Fibroblast of villous mesenchyme (primary cell): ENCODE measurements around the gene SKIC2. TPM values are rescaled to one million over a fixed set of nuclear protein-coding genes. Genes with fewer than 3 reads are reported as not detected.
"Not testable (repeated sequence)": the region's sequence is repeated elsewhere in the genome, so short reads cannot be mapped to it uniquely, and the experiment has no call there.

Source experiments
- DNase-seq: peaks from one replicate; pipeline ENCODE4 v3.0.0-alpha.2; 2010; ENCODE audit warnings: low read depth
- H3K4me3 ChIP-seq: 2 replicates; pipeline ENCODE4 v1.5.1; 2011; ENCODE audit warnings: low read depth, mild to moderate bottlenecking, low read length
- total RNA-seq: library from RNA; depleted of rRNA; stranded (reverse); fragments of >200 nt; gene quantifications from 2 replicates; pipeline ENCODE4 v1.2.3, GENCODE V29; 2012

SKIC2 gene
- total RNA-seq, 1 donor: 52.2 TPM

- not testable (repeated sequence) for H3K4me3 ChIP-seq, DNase-seq
Measured at GRCh38 chr6:31996385-31996784, 37.4 kb downstream of the SKIC2 start.

GRCh38 chr6:32002546-32003268, 43.7 kb downstream of the SKIC2 start:
- not testable (repeated sequence) for DNase-seq, H3K4me3 ChIP-seq

- DNase-seq, H3K4me3 ChIP-seq: not testable (repeated sequence)
Measured at GRCh38 chr6:32003301-32003700, 44.3 kb downstream of the SKIC2 start.

DNA sequence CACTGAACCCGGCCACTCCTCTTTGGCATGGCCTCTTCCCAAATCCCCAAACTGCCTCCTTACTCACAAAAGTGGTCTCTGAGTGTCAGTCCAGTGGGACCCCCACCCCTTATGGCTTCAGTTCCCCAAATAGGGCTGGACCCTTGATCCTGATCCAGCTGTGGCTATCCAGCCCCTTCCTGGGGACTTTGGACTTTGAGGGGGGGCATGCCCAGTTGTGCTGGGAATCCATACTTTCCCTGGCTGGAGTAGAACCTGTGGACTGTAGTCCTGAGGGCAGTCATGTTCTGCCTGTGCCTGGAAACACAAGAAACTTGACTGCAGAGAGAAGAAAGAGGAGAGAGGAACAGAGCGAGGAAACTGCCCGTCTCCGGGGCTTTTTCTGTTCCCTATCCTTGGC, 45.4 kb downstream of the SKIC2 start:
- not testable (repeated sequence) for DNase-seq, H3K4me3 ChIP-seq

DNA sequence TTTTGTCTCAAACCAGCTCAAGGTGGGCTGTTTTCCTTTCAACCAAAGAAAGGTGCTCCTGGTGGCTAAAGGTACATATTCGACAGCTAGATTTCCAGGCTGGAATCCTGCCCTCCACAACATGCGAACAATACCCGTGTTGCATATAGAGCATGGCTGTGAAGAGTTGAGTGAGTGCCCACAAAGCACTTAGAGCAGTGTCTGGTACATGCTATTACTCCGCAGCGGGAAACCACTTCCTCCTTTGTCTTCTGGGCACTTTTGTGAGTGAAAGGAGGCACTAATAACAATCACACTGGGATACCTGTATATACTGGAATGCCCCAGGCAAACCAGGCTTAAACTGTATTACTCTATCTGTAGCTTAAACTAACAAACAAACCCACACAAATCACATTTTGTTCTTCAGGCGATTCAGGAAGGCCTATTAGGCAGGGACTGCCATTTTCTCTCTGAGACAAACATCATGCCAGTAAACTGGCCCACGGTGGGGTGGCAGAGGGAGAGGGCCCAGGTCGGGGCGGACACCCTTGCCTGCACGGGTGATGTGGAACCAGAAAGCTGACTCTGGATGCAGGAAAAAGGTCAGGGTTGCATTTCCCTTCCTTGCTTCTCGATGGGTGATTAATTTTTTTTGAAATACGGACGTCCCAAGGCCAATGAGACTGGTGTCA, 46.0 kb downstream of the SKIC2 start:
- not testable (repeated sequence) for H3K4me3 ChIP-seq, DNase-seq

GRCh38 chr6:32005538-32005880, 46.5 kb downstream of the SKIC2 start:
- H3K4me3 ChIP-seq, DNase-seq: not testable (repeated sequence)

GRCh38 chr6:32005991-32006529, 47.1 kb downstream of the SKIC2 start:
- not testable (repeated sequence) for H3K4me3 ChIP-seq, DNase-seq

DNA sequence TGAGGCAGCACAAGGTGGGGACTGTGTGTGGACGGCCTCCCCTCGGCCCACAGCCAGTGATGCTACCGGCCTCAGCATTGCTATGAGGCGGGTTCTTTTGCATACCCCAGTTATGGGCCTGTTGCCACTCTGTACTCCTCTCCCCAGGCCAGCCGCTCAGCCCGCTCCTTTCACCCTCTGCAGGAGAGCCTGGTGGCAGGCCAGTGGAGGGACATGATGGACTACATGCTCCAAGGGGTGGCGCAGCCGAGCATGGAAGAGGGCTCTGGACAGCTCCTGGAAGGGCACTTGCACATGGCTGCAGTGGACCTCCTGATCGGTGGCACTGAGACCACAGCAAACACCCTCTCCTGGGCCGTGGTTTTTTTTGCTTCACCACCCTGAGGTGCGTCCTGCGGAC, 48.1 kb downstream of the SKIC2 start:
- DNase-seq, H3K4me3 ChIP-seq: not testable (repeated sequence)

DNA sequence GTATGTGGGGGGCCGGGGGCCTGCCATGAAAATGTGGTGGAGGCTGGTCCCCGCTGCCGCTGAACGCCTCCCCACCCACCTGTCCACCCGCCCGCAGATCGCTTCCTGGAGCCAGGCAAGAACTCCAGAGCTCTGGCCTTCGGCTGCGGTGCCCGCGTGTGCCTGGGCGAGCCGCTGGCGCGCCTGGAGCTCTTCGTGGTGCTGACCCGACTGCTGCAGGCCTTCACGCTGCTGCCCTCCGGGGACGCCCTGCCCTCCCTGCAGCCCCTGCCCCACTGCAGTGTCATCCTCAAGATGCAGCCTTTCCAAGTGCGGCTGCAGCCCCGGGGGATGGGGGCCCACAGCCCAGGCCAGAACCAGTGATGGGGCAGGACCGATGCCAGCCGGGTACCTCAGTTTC, 49.1 kb downstream of the SKIC2 start:
- DNase-seq, H3K4me3 ChIP-seq: not testable (repeated sequence)

- peak; percentile 5 for DNase-seq
- not testable (repeated sequence) for H3K4me3 ChIP-seq
Measured at GRCh38 chr6:32008616-32009015, 49.6 kb downstream of the SKIC2 start.

DNA sequence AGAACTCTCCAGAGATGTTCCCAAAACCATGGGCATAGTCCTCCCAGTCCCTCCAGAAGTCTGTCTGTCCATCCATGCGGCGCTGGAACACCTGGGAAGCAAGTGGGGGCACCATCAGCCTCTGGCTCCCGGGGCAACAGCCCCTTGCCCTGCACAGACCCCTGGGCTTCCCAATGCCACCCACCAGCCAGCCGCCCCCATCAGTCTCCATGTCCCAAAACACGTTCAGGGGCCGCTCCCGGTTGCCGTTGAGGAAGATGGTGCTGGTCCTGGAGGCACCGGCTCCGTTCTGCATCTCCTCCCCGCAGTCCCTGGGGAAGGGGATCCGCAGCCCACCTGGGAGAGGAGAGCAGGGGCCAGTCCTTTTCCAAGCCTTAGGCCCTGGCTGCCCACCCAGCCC, 50.6 kb downstream of the SKIC2 start:
- H3K4me3 ChIP-seq, DNase-seq: not testable (repeated sequence)

GRCh38 chr6:32010856-32011530, 52.0 kb downstream of the SKIC2 start:
- DNase-seq, H3K4me3 ChIP-seq: not testable (repeated sequence)

GRCh38 chr6:32012941-32013617, 54.1 kb downstream of the SKIC2 start:
- H3K4me3 ChIP-seq, DNase-seq: not testable (repeated sequence)

DNA sequence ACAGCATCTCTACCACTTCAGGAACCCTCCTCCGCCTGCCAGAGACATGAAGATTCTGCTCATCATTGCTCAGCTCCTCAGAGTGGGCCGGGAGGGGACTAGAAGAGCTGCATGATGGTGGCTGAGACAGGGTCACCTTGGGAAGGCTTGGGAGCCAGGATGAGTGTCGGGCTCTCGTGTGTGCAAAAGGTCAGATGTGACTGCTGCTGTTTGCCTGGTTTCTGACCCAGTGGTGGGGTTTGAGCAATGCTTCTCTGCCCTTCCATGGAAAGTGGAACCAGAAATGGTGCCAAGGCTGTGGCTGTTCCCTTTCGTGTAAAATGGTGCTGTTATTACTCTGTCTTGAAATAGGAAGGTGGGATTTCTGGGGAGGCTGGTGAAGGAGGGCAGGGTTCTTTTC, 54.8 kb downstream of the SKIC2 start:
- not testable (repeated sequence) for DNase-seq

DNA sequence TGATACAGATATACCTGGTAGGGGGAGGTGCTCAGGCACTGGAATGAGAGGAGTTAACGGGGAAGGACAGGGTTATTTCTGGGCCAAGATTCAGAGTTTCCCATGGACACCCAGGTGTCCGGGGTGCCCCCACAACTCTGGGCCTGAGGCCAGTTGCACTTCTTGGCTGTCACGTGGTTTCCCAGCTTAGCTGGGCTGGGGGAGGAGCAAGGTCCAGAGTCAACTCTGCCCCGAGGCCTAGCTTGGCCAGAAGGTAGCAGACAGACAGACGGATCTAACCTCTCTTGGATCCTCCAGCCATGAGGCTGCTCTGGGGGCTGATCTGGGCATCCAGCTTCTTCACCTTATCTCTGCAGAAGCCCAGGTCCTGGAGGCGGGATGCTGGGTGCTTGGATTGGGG, 55.6 kb downstream of the SKIC2 start, which contains the start of gene C4B:
Gene C4B, plus strand, starts transcription at position 249 of the 400 bp plus-strand sequence. Its CDS starts 51 bp downstream, at position 300.
- not testable (repeated sequence) for H3K4me3 ChIP-seq, DNase-seq

More for the DNA sequence above, 54.8 kb downstream of the SKIC2 start:
- H3K4me3 ChIP-seq: not testable (repeated sequence)
